H54 (cell line): ENCODE data around the gene CTBP1.

Experiments used
- DNase-seq: peaks from one replicate; pipeline ENCODE4 v3.0.0; 2011; ENCODE audit warnings: low spot score, mixed read lengths; ENCODE audit not compliant: insufficient read length
- FAIRE-seq: peaks from 3 replicates; lab custom pipeline; 2011; peaks lifted over from hg19 to GRCh38; lab: Jason Lieb, UNC
- POLR2A ChIP-seq: IDR thresholded peaks from 2 replicates; pipeline ENCODE4 v1.6.1; 2011; ENCODE audit warnings: low read depth, mild to moderate bottlenecking, low read length

Gene CTBP1

GRCh38 chr4:1196421-1197183, 52.3 kb downstream of the CTBP1 start:
- DNase-seq (no peak), FAIRE-seq (no peak)
- TF ChIP-seq POLR2A: no peak

DNA sequence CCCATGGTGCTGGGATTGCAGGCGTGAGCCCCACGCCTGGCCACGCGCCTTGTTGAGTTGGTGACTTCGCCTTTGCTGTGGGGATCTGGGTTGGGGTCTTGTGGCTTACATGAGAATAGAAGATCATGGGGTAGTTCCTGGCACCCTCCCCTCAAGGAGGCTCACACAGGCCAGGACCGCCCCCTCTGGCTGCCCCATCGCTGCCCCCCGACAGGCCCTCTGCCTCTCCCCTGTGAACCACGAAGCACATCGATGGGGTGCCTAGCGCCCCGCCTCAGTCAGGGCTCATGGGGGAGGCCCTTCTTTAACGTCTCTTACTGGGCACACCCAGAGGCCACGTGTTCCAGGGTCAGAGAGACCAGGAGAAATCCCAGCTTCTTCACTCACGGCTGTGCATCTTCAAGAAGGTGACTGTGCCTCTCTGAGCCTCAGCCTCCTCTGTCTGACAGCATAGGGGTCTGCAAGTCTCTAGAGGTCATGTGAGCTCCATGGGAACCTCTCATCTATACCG, 53.0 kb downstream of the CTBP1 start:
- FAIRE-seq (no peak), DNase-seq (no peak)
- no peak for TF ChIP-seq POLR2A

- no peak for TF ChIP-seq POLR2A
- DNase-seq: no peak
- no peak for FAIRE-seq
These were observed 53.7 kb downstream of the CTBP1 start for GRCh38 chr4:1195109-1195671.

- no peak for TF ChIP-seq POLR2A
- no peak for FAIRE-seq
- no peak for DNase-seq
These were observed 54.7 kb downstream of the CTBP1 start for GRCh38 chr4:1194010-1194900.

GRCh38 chr4:1193206-1194009, 55.5 kb downstream of the CTBP1 start:
- no peak for TF ChIP-seq POLR2A
- no peak for DNase-seq
- FAIRE-seq: no peak

- no peak for TF ChIP-seq POLR2A
- FAIRE-seq (no peak), DNase-seq (peak; percentile 76)
These were observed 56.3 kb downstream of the CTBP1 start for GRCh38 chr4:1192493-1193205.

- no peak for TF ChIP-seq POLR2A
- peak; percentile 57 for FAIRE-seq
- DNase-seq: peak; percentile 95
These were observed 56.8 kb downstream of the CTBP1 start for GRCh38 chr4:1192091-1192492.

DNA sequence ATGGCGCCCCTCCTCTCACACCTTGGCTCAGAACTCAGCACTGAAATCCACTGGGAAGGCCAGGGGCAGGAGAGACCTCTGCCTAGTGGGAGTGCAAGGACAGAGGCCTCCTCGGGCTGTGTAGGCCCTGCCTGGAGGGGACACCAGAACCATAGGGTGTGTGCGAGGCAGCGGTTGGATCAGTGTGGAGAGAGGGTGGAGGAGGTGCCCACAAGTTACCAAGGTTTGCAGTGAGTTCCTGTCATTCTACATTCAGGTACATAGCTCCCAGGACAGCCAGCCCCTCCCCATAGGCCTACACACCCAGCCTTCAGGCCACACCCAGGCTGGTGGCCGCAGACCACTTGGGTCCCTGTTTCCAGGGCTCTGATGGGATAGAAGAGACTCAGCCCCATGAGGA, 57.3 kb downstream of the CTBP1 start:
- no peak for FAIRE-seq
- DNase-seq: no peak
- no peak for TF ChIP-seq POLR2A

GRCh38 chr4:1187182-1187581, 61.7 kb downstream of the CTBP1 start:
- TF ChIP-seq POLR2A: no peak
- no peak for FAIRE-seq
- DNase-seq: no peak

DNA sequence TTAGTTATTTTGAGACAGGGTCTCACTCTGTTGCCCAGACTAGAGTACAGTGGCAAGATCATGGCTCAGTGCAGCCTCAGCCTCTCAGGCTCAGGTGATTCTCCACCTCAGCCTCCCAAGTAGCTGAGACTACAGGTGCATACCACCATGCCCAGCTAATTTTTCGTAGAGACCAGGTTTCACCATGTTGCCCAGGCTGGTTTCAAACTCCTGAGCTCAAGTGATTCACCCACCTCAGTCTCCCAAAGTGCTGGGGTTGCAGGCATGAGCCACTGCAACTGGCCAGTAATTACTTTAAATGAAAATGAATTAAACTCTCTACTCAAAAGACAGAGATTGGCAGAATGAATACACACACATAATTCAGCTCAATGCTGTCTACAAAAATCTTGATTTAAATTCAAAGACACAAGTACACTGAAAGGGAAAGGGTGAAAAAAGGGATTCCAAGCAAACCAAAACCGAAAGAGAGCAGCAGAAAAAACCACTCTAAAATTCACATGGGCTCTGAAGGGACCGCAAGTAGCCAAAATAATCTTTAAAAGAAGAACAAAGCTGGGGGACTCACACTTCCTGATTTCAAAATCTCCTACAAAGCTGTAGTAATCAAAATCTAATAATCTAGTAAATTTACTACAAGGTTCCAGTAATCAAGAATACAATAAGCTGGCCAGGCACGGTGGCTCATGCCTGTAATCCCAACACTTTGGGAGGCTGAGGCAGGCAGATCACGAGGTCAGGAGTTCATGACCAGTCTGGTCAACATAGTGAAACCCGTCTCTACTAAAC, 64.8 kb downstream of the CTBP1 start:
- DNase-seq (no peak), FAIRE-seq (no peak)
- TF ChIP-seq POLR2A: no peak

- TF ChIP-seq POLR2A: no peak
- no peak for FAIRE-seq
- DNase-seq: no peak
These were observed 66.6 kb downstream of the CTBP1 start for GRCh38 chr4:1182313-1182712.

DNA sequence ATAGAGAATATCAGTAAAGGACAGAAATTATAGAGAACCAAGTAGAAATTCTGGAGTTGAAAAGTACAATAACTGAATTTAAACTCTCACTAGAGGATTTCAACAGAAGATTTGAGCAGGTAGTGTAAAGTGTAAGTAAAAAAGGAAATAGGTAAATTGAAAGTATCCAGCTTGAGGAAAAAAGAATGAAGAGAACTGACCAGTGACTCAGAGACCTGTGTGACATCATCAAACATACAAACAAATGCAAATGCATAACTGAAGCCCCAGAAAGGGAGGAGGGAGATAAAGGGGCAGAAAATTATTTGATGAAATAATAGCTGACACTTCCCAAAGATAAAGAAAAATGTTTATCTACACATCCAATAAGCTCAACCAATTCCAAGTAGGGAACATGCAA, 68.3 kb downstream of the CTBP1 start:
- FAIRE-seq: no peak
- TF ChIP-seq POLR2A: no peak
- DNase-seq: no peak
